ENCODE measurements around the gene SUPT6H.
A peak's percentile ranks its signal among the peaks of the same experiment; 100 is the strongest.
"Not testable (repeated sequence)": the region's sequence is repeated elsewhere in the genome, so short reads cannot be mapped to it uniquely, and the experiment has no call there.

The SUPT6H gene

DNA sequence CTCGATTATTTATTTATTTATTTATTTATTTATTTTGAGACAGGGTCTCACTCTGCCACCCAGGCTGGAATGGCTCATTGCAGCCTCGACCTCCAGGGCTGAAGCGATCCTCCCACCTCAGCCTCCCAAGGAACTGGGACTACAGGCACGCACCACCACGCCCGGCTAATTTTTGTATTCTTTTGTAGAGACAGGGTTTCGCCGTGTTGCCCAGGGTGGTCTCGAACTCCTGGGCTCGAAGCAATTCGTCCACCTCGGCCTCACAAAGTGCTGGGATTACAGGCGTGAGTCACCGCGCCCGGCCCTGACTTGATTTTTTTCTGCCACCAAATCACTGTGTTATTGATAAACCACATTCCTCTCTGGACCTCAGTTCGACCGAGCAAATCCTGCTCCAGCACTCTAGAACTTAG is 57.0 kb downstream of the SUPT6H start:
- no peak for DNase-seq (ENCODE audit: low read depth)
- TF ChIP-seq, protein P1, sequence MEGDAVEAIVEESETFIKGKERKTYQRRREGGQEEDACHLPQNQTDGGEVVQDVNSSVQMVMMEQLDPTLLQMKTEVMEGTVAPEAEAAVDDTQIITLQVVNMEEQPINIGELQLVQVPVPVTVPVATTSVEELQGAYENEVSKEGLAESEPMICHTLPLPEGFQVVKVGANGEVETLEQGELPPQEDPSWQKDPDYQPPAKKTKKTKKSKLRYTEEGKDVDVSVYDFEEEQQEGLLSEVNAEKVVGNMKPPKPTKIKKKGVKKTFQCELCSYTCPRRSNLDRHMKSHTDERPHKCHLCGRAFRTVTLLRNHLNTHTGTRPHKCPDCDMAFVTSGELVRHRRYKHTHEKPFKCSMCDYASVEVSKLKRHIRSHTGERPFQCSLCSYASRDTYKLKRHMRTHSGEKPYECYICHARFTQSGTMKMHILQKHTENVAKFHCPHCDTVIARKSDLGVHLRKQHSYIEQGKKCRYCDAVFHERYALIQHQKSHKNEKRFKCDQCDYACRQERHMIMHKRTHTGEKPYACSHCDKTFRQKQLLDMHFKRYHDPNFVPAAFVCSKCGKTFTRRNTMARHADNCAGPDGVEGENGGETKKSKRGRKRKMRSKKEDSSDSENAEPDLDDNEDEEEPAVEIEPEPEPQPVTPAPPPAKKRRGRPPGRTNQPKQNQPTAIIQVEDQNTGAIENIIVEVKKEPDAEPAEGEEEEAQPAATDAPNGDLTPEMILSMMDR (IDR thresholded peaks at IDR 0.05; ENCODE audit: control insufficient read depth, extremely low read depth, insufficient read depth): no peak
- peak overlapping the region; percentile 100 for H3K4me3 ChIP-seq (ENCODE audit: low read depth, low read length)

DNA sequence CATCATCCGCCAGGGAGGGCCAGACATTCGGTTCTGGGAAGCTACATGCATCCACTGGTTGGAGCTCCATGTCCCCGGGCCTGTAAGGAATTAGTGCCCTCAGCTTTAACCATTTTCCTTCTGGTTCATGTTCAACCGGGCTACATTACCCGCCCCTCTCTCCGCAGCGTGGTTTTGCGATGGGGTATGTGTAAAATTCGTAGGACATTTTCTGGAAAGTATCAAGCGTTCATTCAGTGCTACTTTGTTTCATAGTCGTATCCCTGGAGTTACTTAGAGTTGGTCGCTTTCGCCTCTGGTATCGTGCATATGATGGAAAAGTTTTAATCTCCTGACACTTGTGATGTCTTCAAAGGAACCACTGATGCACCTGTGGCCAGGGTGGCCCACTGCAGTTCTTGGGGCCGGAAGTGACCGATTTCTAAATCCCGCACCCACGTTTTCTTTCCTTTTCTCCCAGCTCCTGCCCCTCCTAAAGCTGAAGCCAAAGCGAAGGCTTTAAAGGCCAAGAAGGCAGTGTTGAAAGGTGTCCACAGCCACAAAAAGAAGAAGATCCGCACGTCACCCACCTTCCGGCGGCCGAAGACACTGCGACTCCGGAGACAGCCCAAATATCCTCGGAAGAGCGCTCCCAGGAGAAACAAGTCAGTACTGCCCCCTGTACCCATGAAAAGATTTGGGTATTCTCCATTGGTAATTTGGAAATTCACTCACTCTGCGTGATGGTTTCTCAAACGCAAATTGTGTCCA is 58.4 kb downstream of the SUPT6H start:
- no peak for DNase-seq (ENCODE audit: low read depth)
- peak overlapping the region; percentile 100 for H3K4me3 ChIP-seq (ENCODE audit: low read depth, low read length)
- TF ChIP-seq, protein P1 (IDR thresholded peaks at IDR 0.05; ENCODE audit: control insufficient read depth, extremely low read depth, insufficient read depth): no peak

DNA sequence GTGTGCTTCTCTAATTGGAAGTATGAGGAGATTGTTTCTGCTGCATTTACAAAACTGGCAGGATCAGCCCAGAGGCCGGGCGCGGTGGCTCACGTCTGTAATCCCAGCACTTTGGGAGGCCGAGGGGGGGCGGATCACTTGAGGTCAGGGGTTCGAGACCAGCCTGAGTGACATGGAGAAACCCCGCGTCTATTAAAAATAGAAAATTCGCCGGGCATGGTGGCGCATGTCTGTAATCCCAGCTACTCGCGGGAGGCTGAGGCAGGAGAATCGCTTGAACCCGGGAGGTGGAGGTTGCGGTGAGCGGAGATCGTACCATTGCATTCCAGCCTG is 59.0 kb downstream of the SUPT6H start:
- not testable (repeated sequence) for DNase-seq (ENCODE audit: low read depth)
- H3K4me3 ChIP-seq (ENCODE audit: low read depth, low read length): peak overlapping the region; percentile 100

DNA sequence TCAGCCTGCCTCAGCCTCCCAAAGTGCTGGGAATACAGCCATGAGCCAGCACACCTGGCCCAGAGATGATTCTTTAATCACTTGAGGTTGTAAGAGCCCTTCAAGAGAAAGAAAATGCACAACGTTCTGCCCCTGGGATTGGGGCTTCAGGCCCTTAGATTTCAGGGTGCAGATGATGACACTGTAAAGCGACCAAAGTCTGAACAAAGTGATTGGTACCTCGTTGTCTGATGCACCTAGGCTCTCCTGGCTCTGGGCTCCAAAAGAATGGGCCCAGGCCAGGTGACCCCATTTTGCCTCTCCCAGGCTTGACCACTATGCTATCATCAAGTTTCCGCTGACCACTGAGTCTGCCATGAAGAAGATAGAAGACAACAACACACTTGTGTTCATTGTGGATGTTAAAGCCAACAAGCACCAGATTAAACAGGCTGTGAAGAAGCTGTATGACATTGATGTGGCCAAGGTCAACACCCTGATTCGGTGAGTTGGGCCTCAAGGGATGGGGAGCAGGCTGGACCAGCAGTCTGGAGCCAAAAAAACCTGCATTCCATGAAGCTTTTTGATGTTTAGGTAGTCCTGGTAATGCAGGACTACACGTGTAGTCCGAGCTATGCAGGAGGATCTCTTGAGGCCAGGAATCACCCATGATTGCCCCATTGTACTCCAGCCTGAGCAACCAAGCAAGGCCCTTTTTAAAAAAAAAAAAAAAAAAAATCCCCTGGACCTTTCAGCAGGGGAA is 60.6 kb downstream of the SUPT6H start:
- H3K4me3 ChIP-seq (ENCODE audit: low read depth, low read length): peak overlapping the region; percentile 100
- DNase-seq (ENCODE audit: low read depth): no peak
- TF ChIP-seq, protein P1 (IDR thresholded peaks at IDR 0.05; ENCODE audit: control insufficient read depth, extremely low read depth, insufficient read depth): no peak

DNA sequence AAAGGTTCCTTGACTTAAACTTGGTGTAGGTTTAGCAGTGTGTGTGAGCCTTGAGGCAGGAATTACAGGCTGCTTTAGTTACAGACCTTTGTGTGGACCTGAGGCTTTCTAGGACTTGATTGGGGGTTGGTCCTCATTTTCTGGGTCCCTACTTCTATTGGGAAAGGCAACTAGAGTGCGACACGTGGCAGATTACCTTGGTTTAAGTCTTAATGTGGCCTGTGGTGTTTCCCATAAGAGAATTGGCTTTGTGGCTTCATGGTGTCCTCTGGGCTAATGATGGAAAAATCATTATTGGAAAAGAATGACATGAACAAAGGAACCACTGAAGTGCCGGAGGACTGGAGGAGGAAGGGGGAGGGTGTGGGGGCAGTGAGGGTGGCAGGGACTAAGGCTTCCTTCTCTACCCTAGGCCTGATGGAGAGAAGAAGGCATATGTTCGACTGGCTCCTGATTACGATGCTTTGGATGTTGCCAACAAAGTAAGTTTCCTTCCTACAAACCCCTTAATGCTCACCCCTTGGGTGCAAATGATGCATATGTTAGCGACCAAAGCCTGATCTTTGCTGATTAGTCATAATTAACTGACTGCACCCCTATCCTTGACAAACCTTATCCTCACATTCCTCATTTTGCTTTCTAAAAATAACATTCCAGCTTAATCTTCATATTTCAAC is 61.3 kb downstream of the SUPT6H start:
- H3K4me3 ChIP-seq (ENCODE audit: low read depth, low read length): no peak overlapping the region; the same call in 1 of the 2 replicates
- TF ChIP-seq, protein P1 (IDR thresholded peaks at IDR 0.05; ENCODE audit: control insufficient read depth, extremely low read depth, insufficient read depth): no peak
- DNase-seq (ENCODE audit: low read depth): no peak

DNA sequence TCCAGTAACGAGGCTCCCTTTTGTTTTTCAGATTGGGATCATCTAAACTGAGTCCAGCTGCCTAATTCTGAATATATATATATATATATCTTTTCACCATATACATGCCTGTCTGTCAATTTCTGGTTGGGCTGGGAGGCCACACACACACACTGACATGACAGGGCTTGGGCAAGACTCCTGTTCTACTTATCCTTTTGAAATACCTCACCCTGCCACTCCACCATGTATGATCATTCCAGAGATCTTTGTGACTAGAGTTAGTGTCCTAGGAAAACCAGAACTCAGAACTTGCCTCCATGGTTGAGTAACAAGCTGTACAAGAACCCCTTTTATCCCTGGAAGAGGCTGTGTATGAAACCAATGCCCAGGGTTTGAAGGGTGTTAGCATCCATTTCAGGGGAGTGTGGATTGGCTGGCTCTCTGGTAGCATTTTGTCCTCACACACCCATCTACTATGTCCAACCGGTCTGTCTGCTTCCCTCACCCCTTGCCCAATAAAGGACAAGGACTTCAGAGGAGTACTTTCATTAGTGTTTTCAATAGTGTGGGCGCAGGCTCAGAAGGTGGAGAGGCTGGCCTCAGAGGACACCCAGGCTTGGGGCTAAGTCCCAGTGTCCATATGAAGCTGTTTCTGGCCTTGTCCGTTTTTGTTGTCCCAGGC is 62.0 kb downstream of the SUPT6H start:
- peak overlapping the region; percentile 81 for H3K4me3 ChIP-seq (ENCODE audit: low read depth, low read length)

DNA sequence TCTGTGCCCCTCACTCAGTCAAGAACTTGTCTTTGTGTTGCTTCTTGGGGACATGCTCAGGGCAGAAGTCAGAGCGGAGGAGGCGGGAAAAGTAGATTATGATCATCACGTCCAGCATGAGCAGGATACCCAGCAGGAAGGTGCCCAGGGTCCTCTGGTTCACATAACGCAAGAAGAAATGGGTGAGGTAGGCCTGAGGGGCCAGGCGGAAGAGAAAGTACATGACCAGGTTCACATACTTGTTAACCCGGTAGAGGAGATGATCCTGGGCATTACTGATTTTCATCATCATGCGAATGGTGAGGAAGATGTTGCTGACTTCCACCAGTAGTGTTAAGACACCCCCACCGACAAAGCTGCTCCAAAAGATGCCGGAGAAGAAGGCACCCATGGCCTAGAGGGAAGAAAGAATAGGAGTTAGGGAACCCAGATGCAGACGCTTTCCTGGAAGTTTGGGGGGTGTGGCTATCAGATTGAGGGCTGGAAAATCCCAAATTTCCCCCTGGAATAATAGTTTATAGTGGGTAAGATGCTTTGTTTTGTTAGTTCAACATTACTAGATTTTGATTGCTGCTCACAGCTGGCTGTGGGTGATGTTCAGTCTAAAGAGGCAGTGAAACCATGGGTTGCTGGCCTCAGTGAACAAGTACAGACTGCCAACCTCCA is 62.6 kb downstream of the SUPT6H start:
- TF ChIP-seq, protein P1 (IDR thresholded peaks at IDR 0.05; ENCODE audit: control insufficient read depth, extremely low read depth, insufficient read depth): no peak
- peak overlapping the region; percentile 81 for H3K4me3 ChIP-seq (ENCODE audit: low read depth, low read length)
- DNase-seq (ENCODE audit: low read depth): no peak

More for the DNA sequence above, 62.0 kb downstream of the SUPT6H start:
- peak; percentile 45 for DNase-seq (ENCODE audit: low read depth)
